Uterus (tissue), 4 donors: ENCODE results near the gene PCSK4. TPM values are rescaled to one million over a fixed set of nuclear protein-coding genes. Genes with fewer than 3 reads are reported as not detected.

Source experiments
- DNase-seq, 2 donors: peaks; one replicate each; pipeline ENCODE4 v3.0.0-alpha.2; 2019 to 2020
- H3K27ac ChIP-seq, 2 donors: fragments of 200-600 bp; sonication (generic); 1 replicate in 1 of 2; 2 replicates in 1 of 2; pipeline ENCODE4 v1.5.1; 2016 to 2018
- H3K27me3 ChIP-seq, 2 donors: fragments of 200-600 bp; sonication (generic); one replicate each; pipeline ENCODE4 v1.5.1; 2018 to 2019; ENCODE audit warnings: control low read depth in 1 of 2
- H3K36me3 ChIP-seq, 2 donors: fragments of 200-600 bp; sonication (generic); one replicate each; pipeline ENCODE4 v1.5.1; 2019; ENCODE audit warnings: control low read depth in 1 of 2
- H3K4me1 ChIP-seq, 2 donors: fragments of 200-600 bp; sonication (generic); one replicate each; pipeline ENCODE4 v1.5.1; 2018 to 2019; ENCODE audit warnings: control low read depth in 1 of 2
- H3K4me3 ChIP-seq, 2 donors: fragments of 200-600 bp; sonication (generic); 1 replicate in 1 of 2; 2 replicates in 1 of 2; pipeline ENCODE4 v1.5.1; 2018 to 2019; ENCODE audit warnings: mild to moderate bottlenecking in 1 of 2
- H3K9me3 ChIP-seq, 2 donors: fragments of 200-600 bp; sonication (generic); one replicate each; pipeline ENCODE4 v1.5.1; 2019; ENCODE audit warnings: control low read depth in 1 of 2
- CTCF ChIP-seq, 4 experiments: fragments of 200-600 bp in 2 of 4; fragments of 450-650 bp in 2 of 4; sonication (generic) in 2 of 4; IDR thresholded peaks; one replicate each; pipeline ENCODE4 v1.5.1; 2016 to 2019; ENCODE audit warnings: antibody characterized with exemption in 4 of 4, mild to moderate bottlenecking in 2 of 4, moderate library complexity in 1 of 4
- POLR2A ChIP-seq, 2 donors: fragments of 450-650 bp; IDR thresholded peaks; one replicate each; pipeline ENCODE4 v1.6.1; 2016; ENCODE audit warnings: antibody characterized with exemption in 2 of 2, mild to moderate bottlenecking in 1 of 2, moderate library complexity in 1 of 2
- intact Hi-C: fragments of 100-400 bp; cut with DNase I; formaldehyde crosslinking; loops from one replicate; pipeline ENCODE4 v1.15.1; 2023; ENCODE audit warnings: low total_unique reads
- total RNA-seq, 4 donors: library from RNA; depleted of rRNA in 3 of 4; stranded (reverse); fragments of >200 nt in 3 of 4; gene quantifications; one replicate each; pipeline versions ENCODE4 v1.1.0 to v1.2.4, GENCODE V29; 2014 to 2023
- donor health status: DM: yes; HTN: yes; CAD: no.

The PCSK4 gene
- total RNA-seq, 4 donors from 2014 or later, result under 0.01 to 6.4 (median 4.6) TPM; not detected in 1

DNA sequence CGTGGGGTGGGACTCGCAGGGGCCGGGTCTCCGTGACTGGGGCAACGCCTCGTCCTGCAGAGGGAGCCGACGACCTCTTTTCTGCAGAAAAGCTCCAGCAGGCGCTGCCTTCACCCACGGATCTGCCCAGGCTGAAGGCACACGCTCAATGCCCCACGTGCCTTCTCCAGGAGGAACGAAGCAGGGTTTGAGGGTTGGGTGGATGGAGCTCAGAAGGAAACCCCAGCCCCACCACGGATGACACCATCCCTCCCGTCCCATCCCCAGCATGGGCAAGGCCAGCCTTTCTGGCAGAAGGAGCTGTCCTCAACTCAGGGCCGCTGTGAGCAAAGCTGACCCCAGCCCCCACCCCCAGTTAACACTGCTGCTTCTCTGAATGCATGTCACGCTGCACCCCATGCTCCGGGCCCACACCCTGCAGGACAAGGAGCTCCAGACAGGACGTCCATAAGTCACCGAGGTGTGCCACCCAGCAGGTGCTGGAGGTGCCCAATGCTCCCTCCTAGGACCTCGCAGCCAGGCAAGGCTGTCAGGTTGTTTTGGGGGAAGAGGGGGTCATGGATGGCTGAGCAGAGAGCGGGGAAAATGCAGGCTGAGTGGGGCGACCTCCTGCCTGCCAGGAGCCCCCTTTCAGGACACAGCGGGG is 18.5 kb downstream of the PCSK4 start:
- H3K27ac ChIP-seq, result no peak overlapping the region
- no peak overlapping the region for H3K4me3 ChIP-seq
- no peaks in the 10 kb centered on the region for H3K9me3 ChIP-seq
- H3K36me3 ChIP-seq, result no peaks in the 10 kb centered on the region
- H3K4me1 ChIP-seq, result peaks cover 12 to 45% of the 10 kb centered on the region in 2 donors
- H3K27me3 ChIP-seq, result peaks cover 26 to 44% of the 10 kb centered on the region in 2 donors
- intact Hi-C loops, result no loop called here
- DNase-seq, result no peak
- TF ChIP-seq POLR2A (IDR thresholded peaks at IDR 0.05) (no peak), CTCF (IDR thresholded peaks at IDR 0.05) (peak in 1 of 4 experiments; percentile 4)

GRCh38 chr19:1471010-1471514 is 19.1 kb downstream of the PCSK4 start:
- H3K9me3 ChIP-seq, result no peaks in the 10 kb centered on the region
- H3K4me1 ChIP-seq, result peaks cover 12 to 47% of the 10 kb centered on the region in 2 donors
- peak overlapping the region in 1 of 2 donors; percentile 35 for H3K4me3 ChIP-seq
- peaks cover 32 to 44% of the 10 kb centered on the region in 2 donors for H3K27me3 ChIP-seq
- intact Hi-C loops, result no loop called here
- no peak overlapping the region for H3K27ac ChIP-seq
- no peak for TF ChIP-seq CTCF (IDR thresholded peaks at IDR 0.05)
- no peak for TF ChIP-seq POLR2A (IDR thresholded peaks at IDR 0.05)
- H3K36me3 ChIP-seq, result no peaks in the 10 kb centered on the region
- DNase-seq, result no peak

DNA sequence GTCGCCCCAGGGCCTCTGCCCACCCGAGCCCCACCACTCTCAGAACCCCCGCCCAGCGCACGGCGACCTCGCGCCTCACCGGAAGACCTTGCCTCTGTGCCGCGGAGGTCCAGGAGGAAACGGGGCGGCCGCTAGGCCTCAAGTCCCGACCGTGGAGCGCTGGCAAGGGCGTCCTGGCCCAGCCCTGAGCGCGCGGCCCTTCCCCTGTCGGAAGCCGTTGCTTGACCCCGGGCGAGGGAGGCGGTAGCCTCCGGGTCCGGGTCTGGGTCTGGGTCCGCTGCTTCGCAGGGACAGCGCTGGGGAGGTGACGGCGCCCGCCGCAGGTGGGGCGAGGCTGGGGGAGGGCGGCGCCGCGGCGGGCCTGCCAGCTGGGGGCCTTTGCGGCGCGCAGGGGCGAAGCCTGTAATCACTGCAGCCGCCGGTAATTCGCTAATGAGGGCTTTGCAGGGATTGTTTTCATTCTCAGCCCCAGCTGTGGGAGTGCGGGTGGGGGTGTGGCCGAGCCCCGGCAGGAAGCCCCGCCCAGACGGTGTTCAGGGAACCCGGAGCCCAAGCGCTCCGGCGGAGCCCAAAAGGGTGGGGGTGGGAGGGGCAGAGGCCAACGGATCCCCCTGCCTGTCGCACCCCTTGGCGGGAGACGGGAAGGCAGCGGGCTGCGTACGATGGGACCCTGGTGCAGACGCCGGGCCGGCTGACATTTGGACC is 19.7 kb downstream of the PCSK4 start:
- H3K9me3 ChIP-seq, result no peaks in the 10 kb centered on the region
- no peaks in the 10 kb centered on the region for H3K36me3 ChIP-seq
- DNase-seq, result no peak
- intact Hi-C loops, result no loop called here
- H3K27me3 ChIP-seq, result peaks cover 32 to 44% of the 10 kb centered on the region in 2 donors
- H3K4me3 ChIP-seq, result peak overlapping the region; percentile 8 to 35
- no peak overlapping the region for H3K27ac ChIP-seq
- no peak for TF ChIP-seq CTCF (IDR thresholded peaks at IDR 0.05)
- TF ChIP-seq POLR2A (IDR thresholded peaks at IDR 0.05), result no peak
- peaks cover 12 to 53% of the 10 kb centered on the region in 2 donors for H3K4me1 ChIP-seq

GRCh38 chr19:1470055-1470304 is 20.2 kb downstream of the PCSK4 start:
- H3K9me3 ChIP-seq, result no peaks in the 10 kb centered on the region
- no peak overlapping the region for H3K27ac ChIP-seq
- peak overlapping the region; percentile 8 to 35 for H3K4me3 ChIP-seq
- intact Hi-C loops, result no loop called here
- TF ChIP-seq POLR2A (IDR thresholded peaks at IDR 0.05) (no peak), CTCF (IDR thresholded peaks at IDR 0.05) (no peak)
- DNase-seq, result no peak
- no peaks in the 10 kb centered on the region for H3K36me3 ChIP-seq
- H3K4me1 ChIP-seq, result peaks cover 12 to 53% of the 10 kb centered on the region in 2 donors
- peaks cover 32 to 44% of the 10 kb centered on the region in 2 donors for H3K27me3 ChIP-seq
